Panc1 (cell line): Measurements from ENCODE around the gene TLR6. TPM values are rescaled to one million over a fixed set of nuclear protein-coding genes. Genes with fewer than 3 reads are reported as not detected.
A peak's percentile ranks its signal among the peaks of the same experiment; 100 is the strongest.

Experiments
- ATAC-seq: fragments of 200-7000 bp; cut with Tn5 transposase; 2 replicates; pipeline ENCODE4 v1.9.1; 2020; ENCODE audit warnings: mild to moderate bottlenecking, moderate library complexity
- BruUV-seq: library from RNA; stranded (reverse); fragments of 400-500 nt; replicated peaks from 2 replicates; lab custom pipeline; 2021; lab: Mats Ljungman, UMichigan
- CTCF ChIA-PET: fragments of 300-600 bp; sonication (Branson Sonifier 250); formaldehyde crosslinking; loops from one replicate; lab custom pipeline; 2022; ENCODE audit warnings: antibody characterized with exemption; lab: Charles Lee
- POLR2A ChIA-PET: fragments of 300-600 bp; sonication (Branson Sonifier 250); formaldehyde crosslinking; loops from one replicate; lab custom pipeline; 2022; ENCODE audit warnings: antibody characterized with exemption; lab: Charles Lee
- DNase-seq: peaks from one replicate; pipeline ENCODE4 v3.0.0-alpha.2; 2010; ENCODE audit warnings: low read depth, low spot score
- H3K27ac ChIP-seq: 2 replicates; pipeline ENCODE4 v1.5.1; 2011; ENCODE audit warnings: mild to moderate bottlenecking, low read length, inconsistent platforms
- H3K27me3 ChIP-seq: fragments of 200-500 bp; sonication (Bioruptor generic); 2 replicates; pipeline ENCODE4 v1.6.0; 2014; ENCODE audit warnings: low read length, inconsistent platforms; ENCODE audit not compliant: control insufficient read depth, insufficient read depth
- H3K36me3 ChIP-seq: fragments of 200-500 bp; sonication (Bioruptor generic); 2 replicates; pipeline ENCODE4 v1.5.1; 2014; ENCODE audit warnings: inconsistent platforms, mild to moderate bottlenecking, low read length, moderate library complexity; ENCODE audit not compliant: control insufficient read depth, insufficient read depth
- H3K4me1 ChIP-seq: 2 replicates; pipeline ENCODE4 v1.5.1; 2011; ENCODE audit warnings: inconsistent platforms, mild to moderate bottlenecking, low read length, moderate library complexity; ENCODE audit not compliant: control insufficient read depth, insufficient read depth
- H3K4me3 ChIP-seq, 2 experiments: 2 replicates each; pipeline ENCODE4 v1.5.1; 2011 to 2012; ENCODE audit warnings: low read depth in 2 of 2, low read length in 2 of 2, mild to moderate bottlenecking in 2 of 2, inconsistent platforms in 1 of 2, moderate library complexity in 1 of 2
- H3K9me3 ChIP-seq: fragments of 200-500 bp; sonication (Bioruptor generic); 2 replicates; pipeline ENCODE4 v1.5.1; 2014; ENCODE audit warnings: low read depth, mild to moderate bottlenecking, inconsistent platforms, low read length, moderate library complexity; ENCODE audit not compliant: control insufficient read depth, insufficient read depth
- POLR2AphosphoS5 ChIP-seq: IDR thresholded peaks from 2 replicates; pipeline ENCODE4 v1.6.1; 2012; ENCODE audit warnings: mild to moderate bottlenecking, low read depth, low read length, moderate library complexity
- SIN3A ChIP-seq: IDR thresholded peaks from 2 replicates; pipeline ENCODE4 v1.6.1; 2012; ENCODE audit warnings: low read depth, mild to moderate bottlenecking, low read length, moderate library complexity, borderline replicate concordance; ENCODE audit not compliant: insufficient read depth
- TCF7L2 ChIP-seq: IDR thresholded peaks from 2 replicates; pipeline ENCODE4 v1.6.1; 2011; ENCODE audit warnings: mild to moderate bottlenecking, low read depth, low read length, inconsistent platforms
- in situ Hi-C: cut with HindIII; loops from 2 replicates; pipeline ENCODE4 v1.10.0; 2016; ENCODE audit warnings: low sequenced_read_pairs, low pct_unique_long_range_greater_than_20kb
- intact Hi-C: fragments of 100-400 bp; cut with micrococcal nuclease; formaldehyde crosslinking; loops from one replicate; pipeline ENCODE4 v1.10.0; 2022; ENCODE audit not compliant: unreplicated experiment
- total RNA-seq: library from RNA; stranded (reverse); gene quantifications from one replicate; pipeline ENCODE4 v1.2.1, GENCODE V29; 2021; ENCODE audit not compliant: unreplicated experiment
- TF ChIP-seq, protein P1 (sequence below): fragments of 450-650 bp; IDR thresholded peaks from 2 replicates; pipeline ENCODE4 v1.5.1; 2017; ENCODE audit warnings: mild to moderate bottlenecking
- TF ChIP-seq, protein P2 (sequence below), 2 experiments: IDR thresholded peaks; 2 replicates each; pipeline ENCODE4 v1.6.1; 2011 to 2012; ENCODE audit warnings: low read depth in 2 of 2, control low read depth in 1 of 2, low read length in 1 of 2, mild to moderate bottlenecking in 1 of 2, moderate library complexity in 1 of 2; ENCODE audit not compliant: insufficient read depth in 1 of 2

Gene TLR6
- total RNA-seq, 1 experiment from 2014 or later, result 1.1 TPM

DNA sequence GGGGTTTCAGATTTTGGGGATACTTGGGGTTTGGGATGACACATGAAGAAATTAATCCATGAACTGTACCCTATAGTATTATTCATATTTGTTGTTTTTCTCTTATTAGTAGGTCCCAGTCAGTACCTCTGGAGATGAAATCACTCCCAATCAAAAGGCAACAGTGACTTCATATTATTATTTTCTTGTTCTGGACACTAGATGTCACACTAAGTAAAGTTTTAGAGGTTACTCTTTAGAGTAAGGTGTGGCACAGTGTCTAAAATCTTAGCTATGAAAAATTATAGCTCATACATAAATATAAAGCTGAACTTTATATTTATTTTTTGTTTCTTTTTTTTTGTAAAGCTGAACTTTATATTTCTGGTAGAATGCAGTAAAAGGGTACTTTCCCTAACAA is 46.1 kb upstream of the TLR6 start:
- BruUV-seq, result no TSS peak
- DNase-seq (no peak), ATAC-seq (peak; percentile 82)
- CTCF ChIA-PET, result interaction anchor here (0.6 to 1.9 kb wide), 4 partner anchors 151 to 569 kb away, joined by 3 to 12 read pairs (median 4); no protein-coding TSS in a partner anchor
- intact Hi-C loops, result loop anchor here (5.0 kb wide), 1 partner anchor 230 kb away; no protein-coding TSS in a partner anchor
- Histone ChIP-seq H3K36me3 (no peaks in the 10 kb centered on the region; the same call in 1 of the 2 replicates), H3K4me3 (no peak overlapping the region), H3K4me1 (no peaks in the 10 kb centered on the region), H3K27me3 (no peaks in the 10 kb centered on the region), H3K27ac (no peak overlapping the region), H3K9me3 (no peaks in the 10 kb centered on the region)
- TF ChIP-seq POLR2AphosphoS5, result no peak
- TF ChIP-seq, protein P1, sequence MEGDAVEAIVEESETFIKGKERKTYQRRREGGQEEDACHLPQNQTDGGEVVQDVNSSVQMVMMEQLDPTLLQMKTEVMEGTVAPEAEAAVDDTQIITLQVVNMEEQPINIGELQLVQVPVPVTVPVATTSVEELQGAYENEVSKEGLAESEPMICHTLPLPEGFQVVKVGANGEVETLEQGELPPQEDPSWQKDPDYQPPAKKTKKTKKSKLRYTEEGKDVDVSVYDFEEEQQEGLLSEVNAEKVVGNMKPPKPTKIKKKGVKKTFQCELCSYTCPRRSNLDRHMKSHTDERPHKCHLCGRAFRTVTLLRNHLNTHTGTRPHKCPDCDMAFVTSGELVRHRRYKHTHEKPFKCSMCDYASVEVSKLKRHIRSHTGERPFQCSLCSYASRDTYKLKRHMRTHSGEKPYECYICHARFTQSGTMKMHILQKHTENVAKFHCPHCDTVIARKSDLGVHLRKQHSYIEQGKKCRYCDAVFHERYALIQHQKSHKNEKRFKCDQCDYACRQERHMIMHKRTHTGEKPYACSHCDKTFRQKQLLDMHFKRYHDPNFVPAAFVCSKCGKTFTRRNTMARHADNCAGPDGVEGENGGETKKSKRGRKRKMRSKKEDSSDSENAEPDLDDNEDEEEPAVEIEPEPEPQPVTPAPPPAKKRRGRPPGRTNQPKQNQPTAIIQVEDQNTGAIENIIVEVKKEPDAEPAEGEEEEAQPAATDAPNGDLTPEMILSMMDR, result peak; percentile 26; the same call in 1 of the 2 replicates
- TF ChIP-seq TCF7L2, result no peak
- no peak for TF ChIP-seq SIN3A
- in situ Hi-C loops, result no loop called here
- POLR2A ChIA-PET, result no interaction called here

DNA sequence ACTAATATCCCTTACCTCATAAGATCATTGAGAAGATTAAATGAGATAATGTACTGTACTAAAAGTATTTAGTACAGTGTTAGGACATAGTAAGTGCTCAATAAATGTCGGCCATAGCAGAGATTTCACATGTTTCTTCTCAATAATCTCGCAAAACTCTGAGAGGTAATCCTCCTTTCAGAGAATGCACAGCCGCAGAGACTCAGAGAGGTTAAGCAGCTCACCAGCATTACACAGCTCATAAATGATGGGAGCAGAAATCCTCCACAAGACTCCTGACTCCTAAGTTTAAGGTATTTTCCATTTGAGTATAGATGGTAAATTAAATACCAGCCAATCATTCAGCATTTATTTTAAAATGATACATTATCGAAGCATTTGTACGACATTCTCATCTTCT is 45.6 kb upstream of the TLR6 start:
- Histone ChIP-seq H3K27me3 (no peaks in the 10 kb centered on the region), H3K4me3 (no peak overlapping the region), H3K4me1 (no peaks in the 10 kb centered on the region), H3K36me3 (no peaks in the 10 kb centered on the region; the same call in 1 of the 2 replicates), H3K9me3 (no peaks in the 10 kb centered on the region), H3K27ac (no peak overlapping the region)
- CTCF ChIA-PET, result interaction anchor here (1.9 kb wide), 1 partner anchor 233 kb away, joined by 12 read pairs; no protein-coding TSS in a partner anchor
- intact Hi-C loops (loop anchor here (5.0 kb wide), 1 partner anchor 230 kb away; no protein-coding TSS in a partner anchor), in situ Hi-C loops (no loop called here)
- POLR2A ChIA-PET, result no interaction called here
- DNase-seq (no peak), ATAC-seq (no peak)
- BruUV-seq, result no TSS peak
- no peak for TF ChIP-seq TCF7L2
- TF ChIP-seq POLR2AphosphoS5, result no peak
- TF ChIP-seq, protein P2, sequence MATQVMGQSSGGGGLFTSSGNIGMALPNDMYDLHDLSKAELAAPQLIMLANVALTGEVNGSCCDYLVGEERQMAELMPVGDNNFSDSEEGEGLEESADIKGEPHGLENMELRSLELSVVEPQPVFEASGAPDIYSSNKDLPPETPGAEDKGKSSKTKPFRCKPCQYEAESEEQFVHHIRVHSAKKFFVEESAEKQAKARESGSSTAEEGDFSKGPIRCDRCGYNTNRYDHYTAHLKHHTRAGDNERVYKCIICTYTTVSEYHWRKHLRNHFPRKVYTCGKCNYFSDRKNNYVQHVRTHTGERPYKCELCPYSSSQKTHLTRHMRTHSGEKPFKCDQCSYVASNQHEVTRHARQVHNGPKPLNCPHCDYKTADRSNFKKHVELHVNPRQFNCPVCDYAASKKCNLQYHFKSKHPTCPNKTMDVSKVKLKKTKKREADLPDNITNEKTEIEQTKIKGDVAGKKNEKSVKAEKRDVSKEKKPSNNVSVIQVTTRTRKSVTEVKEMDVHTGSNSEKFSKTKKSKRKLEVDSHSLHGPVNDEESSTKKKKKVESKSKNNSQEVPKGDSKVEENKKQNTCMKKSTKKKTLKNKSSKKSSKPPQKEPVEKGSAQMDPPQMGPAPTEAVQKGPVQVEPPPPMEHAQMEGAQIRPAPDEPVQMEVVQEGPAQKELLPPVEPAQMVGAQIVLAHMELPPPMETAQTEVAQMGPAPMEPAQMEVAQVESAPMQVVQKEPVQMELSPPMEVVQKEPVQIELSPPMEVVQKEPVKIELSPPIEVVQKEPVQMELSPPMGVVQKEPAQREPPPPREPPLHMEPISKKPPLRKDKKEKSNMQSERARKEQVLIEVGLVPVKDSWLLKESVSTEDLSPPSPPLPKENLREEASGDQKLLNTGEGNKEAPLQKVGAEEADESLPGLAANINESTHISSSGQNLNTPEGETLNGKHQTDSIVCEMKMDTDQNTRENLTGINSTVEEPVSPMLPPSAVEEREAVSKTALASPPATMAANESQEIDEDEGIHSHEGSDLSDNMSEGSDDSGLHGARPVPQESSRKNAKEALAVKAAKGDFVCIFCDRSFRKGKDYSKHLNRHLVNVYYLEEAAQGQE (IDR thresholded peaks at IDR 0.05; ENCODE audit: insufficient read depth in 1 of 2, low read depth in 2 of 2, low read length in 1 of 2), result no peak
- TF ChIP-seq, protein P1, result no peak
- no peak for TF ChIP-seq SIN3A
